HCEC 1CT (cell line): ENCODE measurements around the gene RXRA.

ENCODE experiments used
- DNase-seq: peaks from one replicate; pipeline ENCODE4 v3.0.0-alpha.2; 2017

The RXRA gene

GRCh38 chr9:134370638-134371037 is 44.4 kb downstream of the RXRA start:
- DNase-seq: no peak

DNA sequence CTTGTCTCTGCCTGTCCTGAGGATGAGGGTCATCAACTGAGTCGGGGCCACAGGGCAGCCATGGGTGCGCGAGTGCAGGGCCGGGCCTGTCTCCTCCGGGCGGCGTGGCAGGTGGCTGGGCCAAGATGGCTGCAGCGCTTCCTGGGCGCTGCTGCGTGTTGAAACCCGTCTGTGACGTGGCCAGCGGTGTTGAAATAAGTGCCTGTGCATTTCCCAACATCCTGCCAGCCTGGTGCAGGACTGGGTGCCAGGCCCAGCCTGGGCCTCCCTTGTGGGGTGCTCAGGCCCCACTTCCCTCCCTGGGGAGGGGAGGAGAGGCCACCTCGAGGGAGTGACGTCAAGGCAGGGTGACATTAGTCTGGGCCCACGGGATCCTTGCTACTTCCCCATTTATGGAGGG is 45.5 kb downstream of the RXRA start:
- DNase-seq: no peak

GRCh38 chr9:134372581-134373267 is 46.5 kb downstream of the RXRA start:
- DNase-seq: no peak

DNA sequence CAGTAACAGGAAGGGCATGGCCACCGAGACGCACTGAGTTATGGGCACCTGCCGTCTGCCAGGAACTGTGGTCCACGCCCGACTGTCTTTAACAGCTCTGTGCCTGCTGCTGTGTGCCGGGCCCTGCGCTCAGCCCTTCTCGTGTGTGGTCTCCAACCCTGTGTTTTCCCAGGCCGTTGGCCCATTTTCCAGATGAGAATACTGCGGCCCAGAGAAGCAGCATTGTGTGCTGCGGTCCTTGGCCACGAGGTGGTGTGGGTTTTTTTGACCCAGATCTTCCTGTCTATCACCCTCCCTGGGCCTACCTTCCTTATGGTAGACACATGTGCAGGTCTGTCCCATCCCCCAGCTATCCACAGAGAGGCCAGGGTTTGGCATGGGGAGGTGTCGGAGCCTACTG is 47.0 kb downstream of the RXRA start:
- no peak for DNase-seq

GRCh38 chr9:134373953-134374300 is 47.7 kb downstream of the RXRA start:
- DNase-seq: no peak

GRCh38 chr9:134374301-134375010 is 48.2 kb downstream of the RXRA start:
- no peak for DNase-seq

GRCh38 chr9:134375011-134375390 is 48.7 kb downstream of the RXRA start:
- no peak for DNase-seq

- no peak for DNase-seq
Measured at GRCh38 chr9:134375430-134376385, 49.5 kb downstream of the RXRA start.

DNA sequence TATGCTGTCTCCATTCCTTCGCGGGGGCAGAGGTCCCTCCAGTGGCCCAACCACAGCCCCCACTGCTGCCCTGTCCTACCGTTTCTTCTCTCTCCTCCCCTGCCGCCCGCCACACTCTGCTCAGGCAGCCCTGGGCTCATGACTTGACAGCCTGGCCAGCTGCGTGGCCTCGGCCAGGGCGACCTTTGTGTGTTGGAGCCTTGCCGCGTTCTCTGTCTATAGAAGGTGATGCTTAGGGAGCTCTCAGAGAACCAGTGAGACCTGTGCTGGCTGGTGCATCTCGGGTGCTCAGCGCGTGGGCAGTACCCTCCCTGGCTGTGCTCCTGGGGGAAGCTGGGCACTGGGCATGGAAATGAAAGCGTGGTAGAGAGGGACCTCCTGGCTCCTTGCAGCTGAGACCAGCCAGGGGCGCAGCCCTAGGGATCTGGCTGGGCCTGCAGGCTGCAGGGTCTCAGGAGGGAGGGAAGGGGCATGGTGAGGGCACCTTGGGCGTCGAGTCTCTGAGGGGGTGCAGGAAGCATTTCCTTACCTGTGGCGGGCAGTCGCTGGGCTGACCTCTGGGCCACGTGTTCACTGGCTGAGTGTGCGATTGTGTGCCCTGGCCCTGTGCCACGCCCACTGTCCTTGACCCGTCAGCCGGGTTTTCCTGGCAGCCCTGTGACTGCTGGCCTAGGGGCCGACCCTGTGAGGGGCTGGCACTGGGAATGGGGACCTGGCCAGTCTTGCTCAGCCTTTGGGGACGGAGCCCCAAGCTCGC is 50.3 kb downstream of the RXRA start:
- no peak for DNase-seq

GRCh38 chr9:134377143-134377484 is 50.9 kb downstream of the RXRA start:
- DNase-seq: no peak

- no peak for DNase-seq
Measured at GRCh38 chr9:134377976-134378375, 51.7 kb downstream of the RXRA start.

GRCh38 chr9:134378901-134379338 is 52.7 kb downstream of the RXRA start:
- no peak for DNase-seq

- DNase-seq: no peak
Measured at GRCh38 chr9:134379831-134380365, 53.6 kb downstream of the RXRA start.

GRCh38 chr9:134380542-134381271 is 54.5 kb downstream of the RXRA start:
- no peak for DNase-seq

DNA sequence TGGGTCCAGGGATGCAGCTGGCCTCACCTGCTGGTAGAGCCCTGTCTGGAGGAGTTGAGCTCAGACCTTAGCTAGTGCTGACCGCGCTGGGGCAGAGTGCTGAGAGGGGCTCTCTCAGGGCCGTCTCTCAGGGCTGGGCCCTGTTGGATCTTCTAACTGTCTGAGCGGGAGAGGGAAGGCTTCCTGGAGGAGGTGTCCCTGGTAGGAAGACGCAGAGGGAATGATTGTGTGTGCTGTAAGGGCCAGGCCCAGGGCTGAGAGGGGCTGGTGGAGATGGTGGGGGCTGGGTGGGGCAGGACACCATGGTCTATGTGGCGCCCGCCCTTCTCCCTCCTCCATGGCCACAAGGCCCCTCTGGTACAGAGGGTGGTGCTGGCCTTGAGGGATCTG is 55.0 kb downstream of the RXRA start:
- DNase-seq: no peak

DNA sequence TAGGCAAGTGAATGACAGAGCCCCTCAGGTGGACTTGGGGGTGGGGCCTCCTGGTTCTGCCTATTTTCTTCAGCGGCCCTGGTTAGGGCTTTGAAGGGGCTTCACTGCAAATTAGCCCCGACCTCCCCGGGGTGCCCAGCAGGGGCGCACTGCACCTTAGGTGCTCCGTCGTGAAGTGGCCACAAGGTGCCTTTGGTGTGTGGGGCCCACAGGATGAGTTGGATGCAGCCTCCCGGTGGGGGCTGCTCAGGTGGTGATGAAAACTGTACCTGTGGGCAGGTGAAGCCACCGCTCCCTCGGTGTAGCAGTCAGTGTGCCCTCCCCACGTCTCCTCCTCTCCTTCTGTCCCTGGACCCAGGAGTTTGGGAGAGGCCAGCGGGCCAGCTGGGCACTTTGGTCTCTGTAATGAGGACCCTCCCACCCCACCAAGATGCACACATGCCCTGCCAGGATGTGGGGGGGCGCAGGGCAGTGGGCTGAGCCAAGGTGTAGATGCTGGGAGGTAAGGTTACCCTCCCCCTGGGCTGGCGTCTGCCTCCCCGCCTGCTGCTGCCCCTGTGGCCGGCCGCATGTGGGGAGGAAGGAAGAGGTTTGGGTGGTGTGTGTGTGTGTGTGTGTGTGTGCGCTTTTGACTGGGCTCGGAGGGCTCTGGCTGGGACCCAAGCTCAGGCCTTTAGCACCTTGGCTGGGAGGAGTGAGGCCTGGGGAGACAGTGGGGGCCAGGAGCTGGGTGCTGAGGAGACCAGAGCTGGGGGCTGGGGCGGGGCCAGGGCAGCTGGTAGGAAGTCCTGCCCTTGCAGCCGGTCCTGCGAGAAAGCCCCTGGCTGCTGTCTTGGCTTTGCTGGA is 55.6 kb downstream of the RXRA start:
- DNase-seq: no peak

DNA sequence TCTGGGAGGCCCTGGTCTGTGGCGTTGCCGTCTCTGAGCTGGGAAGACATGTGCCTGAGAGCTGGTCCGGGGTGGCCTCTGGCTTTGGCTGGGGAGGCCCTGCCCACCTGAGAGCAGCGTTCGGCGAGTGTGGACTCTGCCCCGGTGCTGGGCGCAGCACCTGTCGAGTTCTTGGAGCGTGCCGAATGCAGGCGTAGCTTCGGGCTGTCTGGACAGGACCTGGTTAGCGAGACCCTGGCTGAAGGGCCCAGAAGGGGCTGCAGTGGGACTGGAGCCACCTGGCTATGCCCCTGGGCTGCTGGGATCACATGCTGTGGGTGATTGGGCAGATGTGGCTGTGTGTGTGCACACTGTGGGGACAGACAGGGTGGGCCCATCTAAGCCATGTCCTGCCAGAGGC is 56.5 kb downstream of the RXRA start:
- DNase-seq: no peak

DNA sequence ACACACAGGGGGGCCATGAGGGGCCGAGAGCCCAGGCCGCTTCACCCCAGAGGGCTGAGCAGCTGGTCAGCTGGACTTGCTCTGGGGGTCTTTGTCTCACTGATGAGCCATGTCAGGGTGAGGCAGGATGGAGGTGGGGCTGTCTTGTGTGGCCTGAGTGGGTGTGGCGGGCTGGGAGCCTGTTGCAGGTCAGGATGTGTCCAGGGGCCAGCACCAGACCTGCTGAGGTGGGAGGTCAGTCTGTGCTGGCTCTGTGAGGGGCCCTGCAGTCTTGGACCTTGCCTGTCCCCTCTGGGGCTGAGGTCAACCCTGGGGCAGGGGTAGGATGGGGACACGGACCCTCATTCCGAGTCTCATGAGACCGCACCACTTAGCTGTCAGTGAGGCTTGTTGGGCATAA is 56.9 kb downstream of the RXRA start:
- DNase-seq: no peak

DNA sequence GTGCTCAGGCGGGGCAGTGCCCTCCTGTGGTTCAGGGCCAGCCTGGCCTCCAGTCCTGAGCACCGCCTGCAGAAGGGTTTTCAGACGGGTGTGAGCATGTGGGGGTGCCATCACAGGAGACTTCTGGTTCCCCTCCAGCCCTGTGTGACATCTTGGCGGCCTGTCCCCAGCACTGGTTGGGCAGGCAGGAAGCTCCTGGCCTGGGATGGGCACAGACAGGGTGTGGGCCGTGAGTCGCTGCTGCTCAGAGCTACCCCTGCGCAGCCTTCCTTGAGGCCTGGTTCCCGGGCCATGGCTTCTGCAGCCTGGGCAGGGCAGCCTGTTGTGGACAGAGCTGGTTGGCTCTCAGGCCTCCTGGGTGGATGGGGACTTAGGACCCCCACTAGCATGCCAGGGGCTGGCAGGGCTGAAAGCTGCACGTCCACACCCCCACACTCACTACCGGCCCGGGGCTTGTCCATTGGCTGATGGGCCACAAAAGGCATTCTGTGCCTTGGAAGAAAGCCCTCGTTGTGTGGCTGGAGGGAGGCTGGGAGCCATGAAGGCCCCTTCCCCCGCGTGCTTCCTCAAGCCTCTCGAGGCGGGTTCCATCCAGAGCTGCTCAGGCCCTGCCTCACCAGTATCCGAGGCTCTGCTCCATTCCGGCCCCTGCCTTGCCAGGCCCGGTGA is 58.7 kb downstream of the RXRA start:
- no peak for DNase-seq

DNA sequence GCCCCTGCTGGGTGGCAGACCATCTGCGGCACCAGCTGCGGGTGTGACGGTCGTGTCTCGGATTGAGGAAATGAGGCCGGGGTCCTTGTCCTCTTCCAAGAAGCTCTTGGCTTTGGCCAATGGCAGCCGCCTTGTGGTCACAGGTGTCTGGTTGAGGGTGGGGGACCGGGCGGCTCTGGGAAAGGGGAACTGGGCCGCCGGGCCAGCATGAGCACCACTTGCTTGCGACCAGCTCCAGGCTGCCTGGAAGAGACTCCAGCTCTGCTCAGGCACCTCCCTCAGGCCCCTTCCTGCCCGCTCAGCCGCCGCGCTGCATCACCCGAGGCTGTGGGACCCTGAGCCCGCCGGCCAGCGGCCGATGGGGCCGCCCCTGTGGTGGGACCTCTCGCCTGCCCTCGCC is 59.7 kb downstream of the RXRA start:
- no peak for DNase-seq
